HG02759 (cell line): ENCODE measurements around the gene DDX31.

Experiments used
- ATAC-seq: cut with Tn5 transposase; IDR thresholded peaks from one replicate; pipeline ENCODE4 v1.9.1; 2021; ENCODE audit warnings: mild to moderate bottlenecking, moderate library complexity; ENCODE audit not compliant: unreplicated experiment

The DDX31 gene

DNA sequence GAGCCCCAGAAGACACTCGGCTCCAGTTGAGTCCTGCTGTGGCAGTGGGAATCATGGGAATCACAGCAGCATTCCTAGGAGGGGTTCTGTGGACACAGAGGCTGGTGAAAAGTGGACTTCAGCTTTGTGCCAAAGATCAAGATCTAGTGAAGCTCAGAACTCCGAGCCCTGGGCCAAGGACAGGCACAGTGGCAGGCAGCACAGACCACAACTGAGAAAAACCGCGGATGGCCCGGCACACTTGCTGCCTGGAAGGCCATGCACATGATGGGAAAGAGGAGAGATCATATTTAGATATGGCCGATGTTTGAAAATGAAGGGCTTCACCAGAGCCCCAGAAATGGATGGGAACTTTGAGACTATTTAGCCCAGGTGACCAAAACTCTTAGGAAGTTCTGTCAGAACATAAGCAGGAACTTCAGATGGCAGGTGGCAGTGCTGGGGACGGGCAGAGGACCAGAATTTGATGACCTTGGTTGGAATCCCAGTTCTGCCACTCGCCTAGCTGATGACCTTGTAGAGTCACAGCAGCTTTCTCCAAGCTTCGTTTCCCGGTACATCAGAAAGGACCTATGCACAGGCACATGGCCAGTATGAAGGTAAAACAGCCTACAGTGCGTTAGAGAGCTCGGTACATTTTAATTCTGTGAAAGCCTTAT lies 69.3 kb downstream of the DDX31 start:
- ATAC-seq, result no peak

DNA sequence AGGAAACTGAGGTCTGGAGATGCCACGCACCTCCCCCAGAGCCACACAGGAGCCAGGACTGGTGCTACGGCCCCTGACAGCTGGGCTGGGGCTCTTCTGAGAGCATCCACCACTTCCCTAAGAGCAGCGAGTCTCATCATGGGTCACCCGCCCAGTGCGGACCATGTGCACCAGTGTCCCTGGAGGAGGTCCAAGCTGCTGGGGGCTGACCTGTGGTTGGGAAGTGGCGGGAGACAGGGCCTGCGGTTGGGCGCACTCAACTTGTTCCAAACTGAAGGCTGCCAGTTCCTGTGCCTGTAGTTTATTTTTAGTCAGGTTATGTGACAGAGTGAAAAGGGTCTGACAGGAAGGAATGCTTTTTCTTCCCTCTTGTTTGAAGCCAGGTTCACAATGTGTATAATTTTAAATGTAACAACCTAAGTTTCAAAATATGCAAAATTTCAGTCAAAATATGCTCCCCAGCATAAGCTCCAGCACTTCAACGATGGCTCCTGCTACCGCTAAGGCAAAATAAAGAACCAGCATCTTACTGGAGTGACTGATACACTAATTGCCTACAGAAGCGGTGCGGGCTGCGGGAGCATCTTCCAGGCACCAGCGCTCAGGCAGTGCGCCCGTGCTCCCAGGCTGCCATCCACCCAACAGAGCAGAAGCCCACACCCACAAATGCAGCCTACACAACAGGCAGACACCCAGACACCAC lies 72.6 kb downstream of the DDX31 start:
- ATAC-seq, result no peak

DNA sequence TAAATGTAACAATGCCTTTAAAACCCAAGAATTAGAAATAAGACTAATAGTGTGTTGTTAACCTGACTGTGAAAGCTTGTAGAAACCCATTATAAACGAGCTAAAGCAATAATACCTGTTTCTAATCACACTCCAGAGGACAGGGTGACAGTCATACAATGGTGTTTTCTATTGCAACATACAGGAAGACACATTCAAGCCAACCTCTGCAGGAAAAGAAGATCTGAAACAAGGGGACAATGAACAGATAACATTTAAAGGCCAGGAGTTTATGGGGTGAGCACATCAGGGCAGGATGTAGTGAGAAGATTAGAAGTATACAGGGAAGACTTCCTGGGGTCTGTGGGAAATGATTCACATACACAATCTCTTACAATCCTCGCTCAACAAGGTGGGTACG lies 73.6 kb downstream of the DDX31 start:
- ATAC-seq, result no peak

DNA sequence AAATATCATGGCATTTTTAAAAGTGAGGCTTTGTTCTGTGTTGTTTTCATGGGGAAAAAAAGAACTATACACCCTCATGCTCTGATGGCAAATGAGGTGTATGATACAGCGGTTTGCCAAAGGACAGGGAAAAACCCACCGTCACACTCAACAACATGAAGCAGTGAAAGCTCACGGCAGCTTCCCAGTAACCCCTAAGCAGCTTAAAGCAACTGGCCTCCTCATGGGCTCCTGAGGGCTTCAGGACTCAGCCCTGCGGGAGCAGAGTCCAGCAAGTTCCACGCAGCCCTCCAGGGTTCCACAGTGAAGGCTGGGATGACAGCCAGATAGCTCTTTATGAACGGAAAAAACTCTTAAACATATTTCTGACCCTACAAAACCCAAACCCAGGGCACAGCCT lies 74.5 kb downstream of the DDX31 start:
- ATAC-seq, result no peak

DNA sequence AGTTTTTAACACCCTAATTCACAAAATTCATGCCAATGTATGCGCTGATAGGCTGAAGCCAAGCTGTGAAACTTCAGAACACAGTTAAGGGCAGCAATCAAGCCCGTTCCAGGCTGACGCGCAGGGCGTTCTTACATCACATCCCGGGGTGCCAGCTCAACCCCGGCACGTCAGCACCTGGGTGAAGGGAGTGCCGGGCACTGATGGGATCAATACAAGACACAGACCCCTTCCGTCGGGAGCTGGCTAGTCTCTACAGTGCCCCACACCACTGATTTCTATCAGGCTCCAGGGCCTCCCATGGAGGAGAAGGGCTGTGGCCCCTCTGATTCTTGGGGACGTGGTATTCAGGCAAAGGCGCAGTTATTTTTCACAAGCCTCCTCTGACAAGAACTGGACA lies 75.4 kb downstream of the DDX31 start:
- ATAC-seq, result no peak

DNA sequence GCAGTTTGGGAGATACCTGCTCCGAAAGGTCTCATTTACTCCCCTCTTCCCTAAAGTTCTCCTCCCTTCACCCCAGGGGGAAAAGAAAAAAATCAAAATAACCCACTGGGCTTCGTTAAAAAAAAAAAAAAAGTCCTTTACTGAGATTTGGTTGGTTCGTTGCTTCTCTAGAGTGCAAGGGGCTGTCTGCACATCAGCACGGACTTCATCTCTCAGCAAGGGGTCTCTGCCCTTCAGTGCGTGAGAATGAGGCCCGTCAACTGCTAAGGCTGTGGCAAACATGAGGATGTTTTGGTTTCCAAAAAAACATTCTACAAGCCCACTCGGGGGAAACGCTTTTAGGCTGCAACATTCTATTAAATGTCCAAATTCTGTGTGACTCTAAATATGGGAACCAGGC lies 77.3 kb downstream of the DDX31 start:
- no peak for ATAC-seq

DNA sequence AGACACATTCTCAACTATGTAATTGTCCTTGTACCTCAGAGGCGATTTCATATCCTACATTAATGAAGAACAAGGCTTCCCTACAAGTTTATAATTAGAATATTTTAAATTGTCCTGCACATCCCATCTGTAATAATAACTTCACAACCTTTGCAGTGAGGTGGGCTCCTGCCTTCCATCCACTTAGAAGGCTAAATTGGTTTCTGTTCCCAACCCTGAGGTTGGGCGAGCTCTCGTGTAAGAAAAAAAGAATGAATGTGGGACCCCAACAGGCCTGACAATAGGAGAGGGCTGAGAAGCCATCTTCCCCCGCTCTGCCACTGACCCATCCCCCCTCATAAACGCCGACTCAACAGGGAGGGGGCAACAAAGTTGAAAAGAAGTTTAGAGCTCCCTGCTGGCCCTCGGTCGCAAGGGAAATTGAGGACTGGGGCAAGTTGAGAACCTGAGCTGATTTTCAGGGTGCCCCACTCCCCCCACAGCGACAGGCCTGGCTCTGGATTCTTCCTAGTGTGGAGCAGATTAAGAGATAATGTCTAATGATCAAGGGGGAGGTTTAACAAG lies 78.0 kb downstream of the DDX31 start:
- ATAC-seq, result no peak

DNA sequence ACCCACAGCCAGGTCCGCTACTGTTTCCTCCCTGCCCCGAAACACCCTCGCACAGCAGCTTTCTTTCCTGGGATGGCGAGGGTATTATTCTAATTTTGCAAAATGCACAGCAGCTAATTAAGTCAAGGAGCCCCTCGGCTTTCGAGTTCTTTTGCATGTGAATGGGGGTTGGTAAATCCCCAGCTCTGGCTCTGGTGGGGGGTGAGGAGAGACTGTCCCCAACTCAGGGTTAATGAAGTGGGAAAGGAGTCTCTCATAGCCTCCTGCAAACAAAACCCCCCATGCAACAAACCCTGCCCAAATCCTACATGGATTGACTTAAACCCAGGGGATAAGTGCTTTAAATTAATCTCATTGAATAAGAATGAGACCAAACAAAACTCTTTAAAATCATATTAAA lies 78.5 kb downstream of the DDX31 start:
- no peak for ATAC-seq

DNA sequence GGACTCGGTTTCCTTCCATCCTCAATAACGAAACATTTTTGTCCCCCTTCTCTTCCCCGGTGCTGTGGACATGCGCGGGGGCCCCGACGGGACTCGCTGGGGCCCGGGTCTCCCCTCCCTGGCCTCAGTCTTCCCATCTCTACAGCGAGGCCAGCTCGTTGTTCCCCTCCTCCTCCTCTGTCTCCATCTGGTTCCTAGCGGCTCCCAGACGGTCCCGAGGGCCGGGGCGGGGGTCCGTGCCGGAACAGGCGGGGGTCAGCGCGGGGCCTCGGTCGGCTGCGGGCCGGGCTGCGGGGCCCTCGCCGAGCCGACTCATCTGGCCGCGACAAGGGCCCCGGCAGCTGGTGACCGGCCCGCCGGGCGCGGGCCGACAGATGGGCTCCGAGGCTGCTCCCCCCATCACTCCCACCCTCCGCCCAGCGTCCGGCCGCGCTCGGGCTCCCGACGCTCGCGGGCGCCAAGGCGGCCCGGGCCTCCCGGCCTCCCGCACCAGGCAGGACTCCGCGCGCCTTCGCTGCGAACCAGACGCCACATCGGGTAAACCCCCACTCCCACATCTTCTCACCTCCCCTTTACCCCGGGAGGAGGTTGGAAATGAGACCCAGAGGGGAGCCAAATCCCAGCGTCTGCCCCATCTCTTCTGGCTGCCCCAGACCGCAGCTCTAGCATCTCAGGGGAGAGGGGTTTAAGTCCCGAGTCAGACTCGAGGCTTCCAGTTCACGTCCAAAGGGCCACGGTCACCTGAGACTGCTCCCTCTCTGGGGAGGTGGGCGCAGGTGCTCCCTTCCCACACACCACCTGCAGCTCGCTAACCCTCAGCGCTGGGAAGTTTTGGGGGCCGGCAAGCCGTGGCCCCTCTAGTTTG lies 79.2 kb downstream of the DDX31 start:
- ATAC-seq, result no peak

DNA sequence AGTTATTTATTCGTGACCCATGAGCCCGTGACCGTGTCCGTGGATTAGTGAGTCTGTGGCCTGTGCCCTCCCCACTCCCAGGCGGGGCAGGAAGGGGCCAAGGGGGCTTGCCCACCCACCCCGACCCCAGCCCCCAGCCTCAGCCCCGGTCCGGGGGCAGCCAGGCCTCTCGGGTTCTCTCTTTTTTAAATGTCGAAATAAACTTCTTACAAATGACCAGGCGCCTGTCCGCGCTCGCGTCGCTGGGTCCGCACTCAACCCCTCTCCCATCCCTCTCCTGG lies 79.8 kb downstream of the DDX31 start:
- ATAC-seq, result no peak

DNA sequence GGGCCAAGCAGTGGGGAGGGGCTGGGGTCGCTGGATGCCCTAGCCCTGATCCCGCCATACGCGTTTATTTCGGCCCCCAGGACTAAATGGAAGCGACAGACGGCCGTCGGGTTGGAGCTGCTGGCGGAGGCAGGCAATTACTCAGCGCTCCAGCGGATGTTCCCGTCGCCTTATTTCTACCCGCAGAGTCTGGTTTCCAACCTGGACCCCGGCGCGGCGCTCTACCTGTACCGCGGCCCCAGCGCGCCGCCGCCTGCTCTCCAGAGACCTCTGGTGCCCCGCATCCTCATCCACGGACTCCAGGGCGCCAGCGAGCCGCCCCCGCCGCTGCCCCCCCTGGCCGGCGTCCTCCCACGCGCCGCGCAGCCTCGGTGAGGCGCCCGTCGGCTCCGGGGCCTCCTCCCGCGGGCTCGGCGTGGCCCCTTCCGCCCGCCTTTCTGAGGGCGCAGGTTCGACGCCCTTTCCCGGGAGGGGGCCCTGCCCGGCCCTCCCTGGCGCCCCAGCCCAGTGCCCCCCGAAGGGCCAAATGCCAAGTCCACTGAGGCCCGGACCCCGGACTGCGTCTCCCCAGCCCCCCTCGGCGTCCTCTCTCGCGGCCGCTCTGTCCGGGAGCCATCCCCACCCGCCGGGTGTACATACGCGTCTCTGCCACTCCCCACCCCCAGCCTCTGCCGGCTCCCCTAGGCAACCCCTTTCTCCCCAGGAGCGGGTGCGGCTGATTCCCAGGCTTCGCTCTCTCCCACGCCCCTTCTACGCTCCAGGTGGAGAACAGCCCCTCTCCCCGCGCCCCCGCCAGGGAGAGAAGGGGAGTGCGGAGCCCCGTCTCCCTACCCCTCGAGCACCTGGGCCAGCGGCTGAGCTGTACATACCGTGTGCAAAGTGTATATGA lies 80.4 kb downstream of the DDX31 start:
- no peak for ATAC-seq

DNA sequence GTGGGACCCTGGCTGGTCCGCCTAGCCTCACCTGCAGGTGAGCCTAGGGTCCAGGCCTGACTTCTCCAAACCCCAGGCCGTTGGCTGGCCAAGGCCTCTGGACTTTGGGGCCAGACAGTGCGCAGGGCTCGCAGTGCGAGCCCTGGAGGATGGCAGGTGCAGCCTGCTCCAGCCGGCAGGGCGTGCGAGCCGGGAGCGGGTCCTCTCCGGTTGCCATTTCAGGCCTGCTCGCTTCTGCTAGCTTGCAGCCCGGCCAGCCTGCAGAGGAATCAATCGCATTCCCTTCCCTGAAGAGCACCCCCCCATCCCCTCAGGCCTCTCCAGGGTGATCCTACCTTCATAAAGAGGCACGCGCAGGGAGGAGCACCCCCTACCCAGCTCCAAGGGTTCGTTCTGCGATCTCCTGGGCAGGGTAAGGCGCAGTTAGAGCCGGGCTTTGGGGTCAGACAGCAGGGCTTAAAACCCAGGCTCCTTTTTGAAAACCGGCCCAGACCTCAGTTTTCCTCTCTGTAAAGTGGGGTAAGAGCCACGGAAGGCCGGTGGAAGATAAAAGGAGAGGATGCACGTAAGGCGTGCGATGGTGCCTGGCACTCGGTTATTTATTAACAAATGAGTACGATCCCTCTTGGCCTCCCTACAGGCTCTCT lies 81.2 kb downstream of the DDX31 start:
- no peak for ATAC-seq

DNA sequence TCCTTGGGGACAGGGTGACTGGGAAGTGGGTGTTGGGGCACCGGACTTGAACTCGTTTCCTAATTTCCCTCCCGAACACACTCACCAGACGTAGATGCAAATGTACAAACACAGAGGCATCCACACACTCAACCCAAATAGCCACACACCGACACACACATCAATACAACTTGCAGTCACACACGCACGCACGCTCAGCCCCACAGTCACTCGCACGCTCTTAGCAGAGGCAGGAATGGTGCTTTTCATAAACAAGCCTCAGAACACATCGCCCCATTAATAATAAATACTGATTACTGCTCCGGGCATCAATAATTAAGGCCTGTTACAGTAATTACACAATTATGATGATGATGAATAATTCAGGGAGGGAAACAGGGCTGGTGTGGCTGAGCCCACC lies 81.7 kb downstream of the DDX31 start:
- ATAC-seq, result no peak

DNA sequence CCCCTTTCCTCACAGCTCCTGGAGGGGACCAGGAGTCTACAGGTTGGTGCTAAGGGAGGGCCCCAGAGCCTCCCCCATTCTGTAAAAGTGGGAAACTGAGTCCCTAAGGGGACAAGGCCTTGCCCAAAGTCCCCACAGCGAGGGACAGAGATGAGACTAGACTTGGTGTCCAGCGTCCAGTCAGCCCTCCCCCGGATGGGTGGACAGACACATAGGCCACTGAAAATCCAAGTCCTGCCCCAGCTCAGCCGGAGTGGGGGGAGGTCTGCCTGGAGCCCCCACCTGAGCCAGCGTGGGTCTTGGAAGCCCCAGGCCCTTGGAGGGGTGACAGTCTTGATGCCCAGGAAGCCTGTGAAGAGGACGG lies 82.2 kb downstream of the DDX31 start:
- ATAC-seq, result no peak

DNA sequence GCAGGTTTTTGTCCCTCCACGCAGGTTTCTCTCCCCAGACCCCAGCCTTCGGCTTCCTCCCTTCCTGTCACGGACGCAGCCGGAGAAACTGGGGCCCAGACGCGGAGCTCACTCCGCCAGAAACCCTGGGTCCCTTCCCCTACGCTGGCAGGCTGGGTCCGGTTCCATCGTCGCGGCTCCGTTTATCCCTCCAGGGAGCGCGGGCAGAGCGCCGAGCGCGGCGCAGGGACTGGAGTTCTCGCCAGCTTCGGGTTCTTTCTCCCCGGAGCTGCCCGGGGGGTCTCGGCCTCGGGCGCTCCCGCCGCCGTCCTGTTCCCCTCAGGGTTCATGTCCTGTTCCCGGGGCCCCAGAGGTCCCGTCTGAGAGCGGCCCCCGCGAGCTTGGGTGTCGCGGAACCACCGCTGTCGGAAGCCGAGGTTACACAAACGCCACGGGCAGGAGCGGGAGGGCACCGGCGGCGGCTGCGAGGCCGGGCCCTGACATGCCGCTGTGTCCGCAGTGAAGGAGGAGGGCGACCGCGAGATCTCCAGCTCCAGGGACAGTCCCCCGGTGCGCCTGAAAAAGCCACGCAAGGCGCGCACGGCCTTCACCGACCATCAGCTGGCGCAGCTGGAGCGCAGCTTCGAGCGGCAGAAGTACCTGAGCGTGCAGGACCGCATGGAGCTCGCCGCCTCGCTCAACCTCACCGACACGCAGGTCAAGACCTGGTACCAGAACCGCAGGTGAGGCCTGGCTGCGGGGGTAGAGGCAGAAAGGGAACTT lies 82.8 kb downstream of the DDX31 start:
- ATAC-seq, result no peak

DNA sequence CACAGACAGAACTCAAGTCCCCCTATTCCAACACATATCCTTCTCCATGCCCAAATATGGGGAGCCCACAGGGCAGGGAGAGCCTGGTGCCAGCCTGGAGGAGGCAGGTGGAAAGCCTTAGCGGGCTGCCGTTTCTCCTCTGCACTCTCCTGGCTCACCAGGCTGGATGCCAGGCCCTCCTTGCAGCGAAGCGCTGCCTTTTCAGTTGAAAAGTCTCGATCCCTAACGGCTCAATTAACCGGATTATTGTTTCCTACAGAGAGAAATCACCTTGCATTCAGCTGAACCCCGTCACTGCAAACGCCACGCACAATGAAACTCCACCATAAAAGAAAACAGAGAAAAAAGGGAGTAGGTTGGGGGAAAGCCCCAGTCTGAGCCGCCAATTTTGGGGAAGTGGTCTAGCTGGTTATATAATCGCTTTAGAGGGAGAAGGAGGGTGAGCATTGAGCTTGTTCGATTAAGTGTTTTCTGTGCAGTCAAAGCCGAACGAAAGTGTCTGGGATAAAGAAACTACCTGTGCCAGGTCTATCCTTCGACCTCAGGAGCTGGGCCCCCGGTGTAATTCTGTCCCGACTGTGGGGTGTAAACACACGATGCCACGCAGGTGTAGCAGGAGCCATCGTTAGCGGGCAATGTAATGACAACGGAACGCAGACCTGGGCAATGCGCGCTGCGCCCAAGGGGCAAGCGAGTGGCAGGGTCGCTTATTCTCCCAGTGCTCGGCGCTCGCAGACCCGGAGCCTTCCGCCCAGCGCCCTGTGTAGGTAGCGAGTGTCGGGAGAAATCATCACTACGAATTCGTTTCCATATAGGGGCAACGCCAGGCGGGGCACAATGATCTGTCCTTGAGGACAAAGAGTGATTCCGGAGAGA lies 83.6 kb downstream of the DDX31 start:
- ATAC-seq, result no peak

DNA sequence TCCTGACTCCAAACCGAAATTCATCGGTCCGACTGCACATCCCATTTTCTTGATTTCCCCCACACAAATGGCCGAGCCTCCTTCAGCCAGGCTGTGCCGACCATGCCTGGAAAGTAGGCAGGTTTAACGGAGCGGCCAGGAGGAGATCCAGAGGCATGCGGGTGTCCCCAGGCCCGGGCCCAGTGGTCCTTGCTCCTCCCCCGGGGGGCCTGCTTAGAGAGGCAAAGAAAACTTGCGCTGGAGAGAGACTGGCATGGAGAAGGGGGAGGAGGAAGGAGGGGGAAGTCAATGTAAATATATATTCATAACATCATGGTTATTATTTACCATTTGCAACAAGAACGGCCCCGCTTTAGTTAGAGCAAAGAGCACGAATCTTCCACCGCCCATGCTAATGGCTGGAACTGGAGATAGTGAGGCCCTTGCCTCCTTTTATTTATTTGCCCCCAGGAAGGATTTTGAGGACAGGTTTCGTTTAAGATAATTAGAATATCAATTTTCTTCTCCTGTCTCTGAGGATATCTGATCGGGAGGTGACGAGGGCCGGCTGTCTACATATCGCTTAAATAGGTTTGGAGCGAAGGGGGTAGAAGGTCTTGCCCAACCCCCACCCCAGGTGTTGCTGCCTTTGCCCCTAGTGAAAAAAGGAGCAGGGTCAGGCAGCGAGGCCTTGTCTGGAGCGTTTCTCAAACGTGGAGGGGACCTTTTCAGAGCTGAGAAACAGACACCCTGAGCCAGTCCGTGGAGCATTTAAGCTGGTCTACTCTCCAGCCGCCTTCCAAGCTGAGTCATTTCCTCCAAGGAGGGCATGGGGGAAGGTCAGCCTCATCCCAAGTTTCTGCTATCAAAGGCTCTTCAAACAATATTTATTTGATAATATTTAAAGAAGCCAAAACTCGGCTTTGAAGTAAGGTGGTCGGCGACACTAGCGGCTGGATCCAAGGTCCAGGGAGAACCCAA lies 84.9 kb downstream of the DDX31 start:
- ATAC-seq, result no peak
